C4-2B (cell line): ENCODE data around the gene OGDHL.

ENCODE experiments used
- H3K27ac ChIP-seq: fragments of 450-650 bp; 2 replicates; pipeline ENCODE4 v1.5.1; 2017
- ZFX ChIP-seq: fragments of 450-650 bp; IDR thresholded peaks from 2 replicates; pipeline ENCODE4 v1.6.1; 2017
- TF ChIP-seq, protein P1 (sequence below): fragments of 450-650 bp; conservative IDR thresholded peaks from 2 replicates; pipeline ENCODE4 v1.5.1; 2017; ENCODE audit warnings: mild to moderate bottlenecking

Gene OGDHL

DNA sequence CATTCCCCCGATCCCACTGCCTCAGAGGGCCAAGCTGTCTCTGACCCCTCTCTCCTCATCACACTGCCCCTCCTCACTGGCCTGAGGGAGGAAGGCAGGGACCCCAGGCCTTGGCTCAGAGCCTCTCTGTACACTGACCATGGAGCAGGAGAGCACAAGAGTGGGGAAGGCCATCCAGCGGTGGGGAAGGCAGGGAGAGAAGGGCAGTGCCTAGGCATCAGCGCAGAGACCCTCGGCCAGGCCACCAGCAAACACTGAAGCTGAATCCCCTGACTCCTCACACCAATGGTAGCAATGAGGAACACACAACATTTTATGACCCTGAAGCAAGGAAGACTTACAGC lies 14.8 kb downstream of the OGDHL start:
- TF ChIP-seq ZFX = no peak
- TF ChIP-seq, protein P1, sequence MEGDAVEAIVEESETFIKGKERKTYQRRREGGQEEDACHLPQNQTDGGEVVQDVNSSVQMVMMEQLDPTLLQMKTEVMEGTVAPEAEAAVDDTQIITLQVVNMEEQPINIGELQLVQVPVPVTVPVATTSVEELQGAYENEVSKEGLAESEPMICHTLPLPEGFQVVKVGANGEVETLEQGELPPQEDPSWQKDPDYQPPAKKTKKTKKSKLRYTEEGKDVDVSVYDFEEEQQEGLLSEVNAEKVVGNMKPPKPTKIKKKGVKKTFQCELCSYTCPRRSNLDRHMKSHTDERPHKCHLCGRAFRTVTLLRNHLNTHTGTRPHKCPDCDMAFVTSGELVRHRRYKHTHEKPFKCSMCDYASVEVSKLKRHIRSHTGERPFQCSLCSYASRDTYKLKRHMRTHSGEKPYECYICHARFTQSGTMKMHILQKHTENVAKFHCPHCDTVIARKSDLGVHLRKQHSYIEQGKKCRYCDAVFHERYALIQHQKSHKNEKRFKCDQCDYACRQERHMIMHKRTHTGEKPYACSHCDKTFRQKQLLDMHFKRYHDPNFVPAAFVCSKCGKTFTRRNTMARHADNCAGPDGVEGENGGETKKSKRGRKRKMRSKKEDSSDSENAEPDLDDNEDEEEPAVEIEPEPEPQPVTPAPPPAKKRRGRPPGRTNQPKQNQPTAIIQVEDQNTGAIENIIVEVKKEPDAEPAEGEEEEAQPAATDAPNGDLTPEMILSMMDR = no peak
- H3K27ac ChIP-seq = no peak overlapping the region

DNA sequence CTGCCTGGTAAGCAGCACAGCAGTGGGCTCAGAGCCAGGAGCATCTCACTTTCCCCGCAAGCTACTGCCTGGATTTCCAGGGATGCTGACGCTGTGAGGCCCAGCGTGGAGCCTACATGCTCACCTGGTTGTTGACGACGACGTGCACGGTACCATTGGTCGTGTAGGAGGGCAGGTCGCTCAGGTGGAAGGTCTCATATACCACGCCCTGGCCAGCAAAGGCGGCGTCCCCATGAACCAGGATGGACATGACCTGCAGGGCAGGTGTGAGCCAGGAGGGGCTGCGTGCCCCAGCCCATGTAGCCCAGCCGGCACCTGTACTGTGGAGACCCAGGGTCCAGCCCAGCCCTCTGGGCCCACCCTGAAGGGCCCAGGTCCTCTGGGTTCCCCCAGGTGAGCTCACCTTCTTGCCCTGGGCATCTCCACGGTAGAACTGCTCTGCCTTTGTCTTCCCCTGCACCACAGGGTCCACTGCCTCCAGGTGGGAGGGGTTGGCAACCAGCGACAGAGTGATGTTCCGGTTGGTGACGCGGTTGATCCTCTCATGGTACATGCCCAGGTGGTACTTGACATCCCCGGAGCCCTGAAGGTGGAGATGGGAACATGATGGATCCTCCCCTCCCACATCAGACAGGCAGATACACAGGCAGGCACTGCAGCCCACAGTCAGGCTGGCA lies 15.4 kb downstream of the OGDHL start:
- no peak overlapping the region for H3K27ac ChIP-seq
- TF ChIP-seq, protein P1 = no peak
- TF ChIP-seq ZFX = no peak

DNA sequence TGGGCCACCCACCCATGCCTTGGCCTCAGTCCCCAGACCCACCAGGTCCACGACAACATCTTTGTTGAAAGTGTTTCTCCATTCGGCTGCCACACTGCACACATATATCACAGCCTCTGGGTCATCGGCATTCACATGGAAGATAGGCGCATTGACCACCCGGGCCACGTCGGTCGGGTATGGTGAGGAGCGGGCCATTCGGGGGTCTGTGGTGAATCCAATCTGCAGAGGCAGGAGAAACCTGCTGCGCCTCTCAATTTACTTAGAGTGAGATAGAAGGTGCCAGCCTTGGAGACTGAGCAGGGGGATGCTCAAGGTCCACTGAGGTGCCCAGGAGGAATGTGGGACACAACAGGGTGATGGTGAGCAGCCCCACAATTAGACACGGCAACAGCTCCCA lies 16.4 kb downstream of the OGDHL start:
- TF ChIP-seq, protein P1 = no peak
- no peak for TF ChIP-seq ZFX
- H3K27ac ChIP-seq = no peak overlapping the region

DNA sequence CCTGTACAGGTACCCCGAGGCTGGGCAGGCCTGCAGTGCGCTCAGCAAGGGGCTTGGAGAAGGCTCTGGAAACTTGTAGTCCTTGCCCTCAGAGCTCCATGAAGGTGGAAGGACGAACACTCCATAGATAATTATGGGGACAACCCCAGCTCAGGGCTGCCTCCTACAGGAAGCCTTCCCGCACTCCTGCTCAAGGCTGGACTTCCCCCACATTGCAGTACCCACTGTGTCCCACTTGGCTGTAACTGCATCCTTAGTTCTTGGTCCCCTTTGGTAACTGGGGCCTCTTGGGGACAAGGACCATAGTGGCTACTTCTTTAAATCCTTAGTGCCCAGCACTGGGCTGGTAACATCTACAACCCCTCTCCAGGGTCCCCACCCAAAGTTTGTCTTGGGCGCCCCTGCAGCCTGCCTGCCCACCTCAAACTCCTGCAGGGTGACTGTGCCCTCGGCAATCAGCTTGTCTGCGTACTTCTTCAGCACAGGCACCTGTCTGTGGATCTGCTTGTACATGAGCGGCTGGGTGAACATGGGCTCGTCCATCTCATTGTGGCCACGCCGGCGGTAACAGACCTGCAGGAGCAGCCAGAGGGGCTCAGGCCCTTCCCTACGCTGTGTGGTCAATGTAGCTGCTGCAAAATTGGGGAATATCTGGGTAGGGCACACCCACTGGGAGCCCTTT lies 17.1 kb downstream of the OGDHL start:
- TF ChIP-seq, protein P1 = no peak
- TF ChIP-seq ZFX = no peak
- H3K27ac ChIP-seq = no peak overlapping the region

DNA sequence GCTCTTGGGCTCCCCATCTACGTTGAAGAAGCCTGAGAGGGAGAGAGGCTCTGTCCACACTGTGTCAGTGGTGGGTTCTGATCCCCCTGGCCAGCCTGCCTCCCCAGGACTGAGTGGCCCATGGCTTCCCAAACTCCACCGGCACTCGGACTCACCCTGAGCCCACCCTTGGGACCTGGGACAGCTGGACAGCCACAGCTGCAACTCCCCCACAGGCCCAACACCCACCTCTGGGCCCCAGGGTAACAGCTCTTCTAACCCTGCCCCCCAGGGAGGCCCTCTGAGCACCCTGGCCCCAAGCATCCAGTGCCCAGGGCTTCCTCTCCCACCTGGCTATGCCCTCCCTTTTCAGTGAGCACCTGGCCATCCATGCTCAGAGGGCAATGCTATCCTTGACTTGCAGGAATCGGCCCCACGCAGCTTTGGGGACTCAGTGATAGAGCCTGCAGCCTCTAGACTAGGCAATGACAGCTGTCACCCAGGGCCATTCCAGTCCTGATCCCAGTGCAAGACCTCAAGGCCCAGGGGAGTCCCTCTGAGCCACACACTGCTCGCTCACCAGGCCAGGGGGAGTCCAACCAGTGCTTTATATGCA lies 17.9 kb downstream of the OGDHL start:
- no peak overlapping the region for H3K27ac ChIP-seq
- TF ChIP-seq ZFX = no peak
- TF ChIP-seq, protein P1 = no peak

DNA sequence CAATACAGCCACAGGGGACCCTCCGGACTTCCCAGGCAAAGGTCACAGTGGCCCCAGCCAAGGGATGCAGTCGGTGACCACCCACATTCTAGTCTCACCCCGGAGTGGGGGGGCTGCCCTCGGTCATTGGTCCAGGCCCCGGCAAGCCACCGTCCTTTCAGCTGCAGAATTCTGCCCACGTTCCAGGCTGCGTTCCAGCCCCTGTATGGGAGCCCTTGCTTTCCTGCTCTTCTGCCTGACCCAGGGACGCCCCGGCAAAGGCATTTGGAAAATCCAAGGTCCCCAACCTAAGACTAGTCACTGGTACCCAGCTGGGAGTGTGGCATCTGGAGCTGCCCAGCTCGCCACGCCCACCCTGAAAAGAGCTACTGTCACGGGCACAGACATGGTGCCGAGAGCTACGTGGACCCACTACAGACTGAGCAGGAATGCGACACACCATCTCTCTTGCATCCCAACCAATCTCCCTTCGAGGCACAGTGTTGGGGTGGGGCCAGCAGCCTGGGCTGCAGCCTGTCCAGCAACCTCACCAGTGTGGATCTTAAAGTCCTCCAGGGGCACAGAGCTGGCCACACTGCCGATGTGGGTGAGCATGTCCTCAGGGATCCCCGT lies 18.6 kb downstream of the OGDHL start:
- TF ChIP-seq, protein P1 = no peak
- no peak for TF ChIP-seq ZFX
- H3K27ac ChIP-seq = no peak overlapping the region
